ENCODE data around the gene FN1. TPM values are rescaled to one million over a fixed set of nuclear protein-coding genes. Genes with fewer than 3 reads are reported as not detected.

Gene FN1
- total and polyA plus RNA-seq, 2 donors (not counting 3 experiments of a cell fraction or from before 2014, with no cell fraction given) = 3,221 to 3,740 TPM

DNA sequence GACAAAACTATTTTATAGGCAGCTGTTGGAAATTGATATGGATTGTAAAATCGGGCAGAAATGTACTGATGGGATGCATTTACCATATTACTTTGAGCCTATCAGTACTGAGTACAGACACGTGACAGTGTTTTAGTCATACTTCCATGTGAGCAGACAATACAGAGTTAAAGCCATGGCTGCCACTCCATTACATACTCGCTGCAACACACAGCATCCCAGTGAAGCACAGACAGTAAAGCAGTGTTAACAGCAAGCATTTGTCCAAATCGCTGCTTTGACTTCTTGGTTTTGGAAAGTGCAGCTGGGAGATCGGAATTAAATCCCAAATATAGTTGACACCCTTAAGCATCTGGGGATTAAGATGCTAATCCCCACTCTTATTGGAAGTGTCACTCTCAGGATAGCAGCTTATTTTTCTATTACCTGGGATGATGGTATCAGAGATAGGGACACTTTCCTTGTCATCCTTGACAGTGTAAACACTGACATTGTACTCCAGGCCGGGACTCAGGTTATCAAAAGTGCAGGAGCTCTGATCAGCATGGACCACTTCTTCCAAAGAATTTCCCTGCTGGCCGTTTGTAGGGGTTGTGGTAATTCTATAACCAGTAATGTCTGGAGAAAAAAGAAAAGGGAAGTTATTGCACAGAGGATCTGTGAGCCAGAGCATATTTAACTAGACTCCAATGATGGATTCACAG lies 41.6 kb downstream of the FN1 start:
- Histone ChIP-seq H3K27ac (ENCODE audit: insufficient read depth, low read depth, low read length) (no peak overlapping the region), H4K20me1 (replicated peaks; ENCODE audit: control insufficient read depth, extremely low read depth, insufficient read depth, low read length) (peaks cover 3% of the 10 kb centered on the region)
- FAIRE-seq = no peak

DNA sequence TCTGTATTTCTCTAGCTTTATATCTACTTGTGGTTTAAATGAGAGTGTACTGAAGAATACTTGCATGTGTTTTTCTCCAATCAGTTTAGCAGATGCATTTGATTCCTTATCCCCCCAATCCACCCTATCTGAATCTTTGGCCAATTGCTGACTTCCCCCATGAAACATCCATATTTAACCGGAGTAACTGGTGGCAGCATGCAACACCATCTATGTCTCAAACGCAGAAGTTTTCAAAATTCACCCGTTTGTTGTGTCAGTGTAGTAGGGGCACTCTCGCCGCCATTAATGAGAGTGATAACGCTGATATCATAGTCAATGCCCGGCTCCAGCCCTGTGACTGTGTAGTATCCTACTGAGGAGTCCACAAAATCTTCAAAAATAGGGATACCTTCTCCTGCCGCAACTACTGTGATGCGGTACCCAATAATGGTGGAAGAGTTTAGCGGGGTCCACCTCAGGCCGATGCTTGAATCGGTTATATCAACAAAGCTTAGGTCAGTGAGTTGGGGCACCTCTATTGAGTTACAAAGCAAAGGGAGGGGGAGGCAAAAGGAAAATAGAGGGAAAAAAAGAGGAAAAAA lies 43.1 kb downstream of the FN1 start:
- POLR2A ChIA-PET = no interaction called here
- no peak overlapping the region for H3K4me2 ChIP-seq (ENCODE audit: insufficient read depth, low read length)
- peaks cover 11% of the 10 kb centered on the region for H3K79me2 ChIP-seq (ENCODE audit: control insufficient read depth, insufficient read depth, low read length)
- intact Hi-C loops (cut with micrococcal nuclease) = no loop called here
- H3K27me3 ChIP-seq (ENCODE audit: control insufficient read depth in 2 of 2, insufficient read depth in 2 of 2, low read length in 2 of 2) = no peaks in the 10 kb centered on the region
- H3K4me1 ChIP-seq (ENCODE audit: control insufficient read depth, extremely low read depth, insufficient read depth, low read length) = peaks cover 2% of the 10 kb centered on the region
- BruUV-seq (replicated peaks) = no TSS peak
- H4K20me1 ChIP-seq (replicated peaks; ENCODE audit: control insufficient read depth, extremely low read depth, insufficient read depth, low read length) = peaks cover 3% of the 10 kb centered on the region
- no peak overlapping the region for H3K9ac ChIP-seq (replicated peaks; ENCODE audit: extremely low read depth, insufficient read depth, low read length)
- dilution Hi-C loops (cut with MboI; ENCODE audit: extremely low pct_ligation_motif_present, low sequenced_read_pairs) = no loop called here
- no peak overlapping the region for H3K4me3 ChIP-seq (replicated peaks in 1 of 3; ENCODE audit: insufficient read depth in 1 of 3, low read depth in 1 of 3, low read length in 3 of 3)
- TF ChIP-seq POLR2A (IDR thresholded peaks at IDR 0.05; ENCODE audit: low read depth, low read length) (no peak), FOS (IDR thresholded peaks at IDR 0.05; ENCODE audit: borderline replicate concordance, insufficient read depth, low read length) (no peak), EZH2 (IDR thresholded peaks at IDR 0.05; ENCODE audit: borderline replicate concordance, low read depth, low read length, severe bottlenecking) (no peak), GATA2 (IDR thresholded peaks at IDR 0.05; ENCODE audit: insufficient read depth, insufficient read length, low read depth, low read length) (no peak), MYC (IDR thresholded peaks at IDR 0.05; ENCODE audit: low read depth, low read length) (no peak), JUN (IDR thresholded peaks at IDR 0.05; ENCODE audit: borderline replicate concordance, insufficient read depth, insufficient read length, low read depth) (no peak), POLR2AphosphoS5 (IDR thresholded peaks at IDR 0.05; ENCODE audit: insufficient read depth, low read depth, low read length) (no peak)
- TF ChIP-seq, protein P1, sequence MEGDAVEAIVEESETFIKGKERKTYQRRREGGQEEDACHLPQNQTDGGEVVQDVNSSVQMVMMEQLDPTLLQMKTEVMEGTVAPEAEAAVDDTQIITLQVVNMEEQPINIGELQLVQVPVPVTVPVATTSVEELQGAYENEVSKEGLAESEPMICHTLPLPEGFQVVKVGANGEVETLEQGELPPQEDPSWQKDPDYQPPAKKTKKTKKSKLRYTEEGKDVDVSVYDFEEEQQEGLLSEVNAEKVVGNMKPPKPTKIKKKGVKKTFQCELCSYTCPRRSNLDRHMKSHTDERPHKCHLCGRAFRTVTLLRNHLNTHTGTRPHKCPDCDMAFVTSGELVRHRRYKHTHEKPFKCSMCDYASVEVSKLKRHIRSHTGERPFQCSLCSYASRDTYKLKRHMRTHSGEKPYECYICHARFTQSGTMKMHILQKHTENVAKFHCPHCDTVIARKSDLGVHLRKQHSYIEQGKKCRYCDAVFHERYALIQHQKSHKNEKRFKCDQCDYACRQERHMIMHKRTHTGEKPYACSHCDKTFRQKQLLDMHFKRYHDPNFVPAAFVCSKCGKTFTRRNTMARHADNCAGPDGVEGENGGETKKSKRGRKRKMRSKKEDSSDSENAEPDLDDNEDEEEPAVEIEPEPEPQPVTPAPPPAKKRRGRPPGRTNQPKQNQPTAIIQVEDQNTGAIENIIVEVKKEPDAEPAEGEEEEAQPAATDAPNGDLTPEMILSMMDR (IDR thresholded peaks at IDR 0.05; ENCODE audit: extremely low read depth in 1 of 2, insufficient read depth in 1 of 2, low read depth in 1 of 2, low read length in 2 of 2) = no peak
- TF ChIP-seq, protein P2, sequence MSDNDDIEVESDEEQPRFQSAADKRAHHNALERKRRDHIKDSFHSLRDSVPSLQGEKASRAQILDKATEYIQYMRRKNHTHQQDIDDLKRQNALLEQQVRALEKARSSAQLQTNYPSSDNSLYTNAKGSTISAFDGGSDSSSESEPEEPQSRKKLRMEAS (IDR thresholded peaks at IDR 0.05; ENCODE audit: insufficient read depth, insufficient read length) = no peak
- H3K9me3 ChIP-seq (replicated peaks; ENCODE audit: control insufficient read depth, insufficient read depth, low read length) = no peaks in the 10 kb centered on the region
- DNase-seq (ENCODE audit: low read depth, low spot score) (no peak), FAIRE-seq (no peak)
- H3K27ac ChIP-seq (ENCODE audit: insufficient read depth, low read depth, low read length) = no peak overlapping the region
- peaks cover 61 to 70% of the 10 kb centered on the region in 2 experiments for H3K36me3 ChIP-seq (ENCODE audit: control insufficient read depth in 2 of 2, extremely low read depth in 1 of 2, insufficient read depth in 2 of 2, low read length in 2 of 2)
- no peaks in the 10 kb centered on the region for H3K9me1 ChIP-seq (replicated peaks; ENCODE audit: control insufficient read depth, extremely low read depth, insufficient read depth, low read length)
- CTCF ChIA-PET = no interaction called here
- no peak overlapping the region for H2AFZ ChIP-seq (ENCODE audit: low read depth, low read length)

More for the DNA sequence above, 41.6 kb downstream of the FN1 start:
- H2AFZ ChIP-seq (ENCODE audit: low read depth, low read length) = no peak overlapping the region
- no peak overlapping the region for H3K4me3 ChIP-seq (replicated peaks in 1 of 3; ENCODE audit: insufficient read depth in 1 of 3, low read depth in 1 of 3, low read length in 3 of 3)
- peaks cover 61 to 74% of the 10 kb centered on the region in 2 experiments for H3K36me3 ChIP-seq (ENCODE audit: control insufficient read depth in 2 of 2, extremely low read depth in 1 of 2, insufficient read depth in 2 of 2, low read length in 2 of 2)
- H3K9me1 ChIP-seq (replicated peaks; ENCODE audit: control insufficient read depth, extremely low read depth, insufficient read depth, low read length) = no peaks in the 10 kb centered on the region
- peaks cover 11% of the 10 kb centered on the region for H3K79me2 ChIP-seq (ENCODE audit: control insufficient read depth, insufficient read depth, low read length)
- no peaks in the 10 kb centered on the region for H3K27me3 ChIP-seq (ENCODE audit: control insufficient read depth in 2 of 2, insufficient read depth in 2 of 2, low read length in 2 of 2)
- POLR2A ChIA-PET = interaction anchor here (0.5 kb wide), 1 partner anchor 9 kb away, joined by 7 read pairs; no protein-coding TSS in a partner anchor
- H3K4me1 ChIP-seq (ENCODE audit: control insufficient read depth, extremely low read depth, insufficient read depth, low read length) = peaks cover 16% of the 10 kb centered on the region
- no peak overlapping the region for H3K9ac ChIP-seq (replicated peaks; ENCODE audit: extremely low read depth, insufficient read depth, low read length)
- intact Hi-C loops (cut with micrococcal nuclease) (no loop called here), dilution Hi-C loops (cut with MboI; ENCODE audit: extremely low pct_ligation_motif_present, low sequenced_read_pairs) (no loop called here)
- no peaks in the 10 kb centered on the region for H3K9me3 ChIP-seq (replicated peaks; ENCODE audit: control insufficient read depth, insufficient read depth, low read length)
- CTCF ChIA-PET = interaction anchor here (5.0 kb wide), 1 partner anchor 537 kb away, joined by 33 read pairs; no protein-coding TSS in a partner anchor
- DNase-seq (ENCODE audit: low read depth, low spot score) = no peak
- no TSS peak for BruUV-seq (replicated peaks)
- TF ChIP-seq POLR2A (IDR thresholded peaks at IDR 0.05; ENCODE audit: low read depth, low read length) = no peak
- no peak overlapping the region for H3K4me2 ChIP-seq (ENCODE audit: insufficient read depth, low read length)

Measured in endothelial cell of umbilical vein (primary cell).